ENCODE measurements around the gene SLCO3A1.
"Not testable (repeated sequence)": the region's sequence is repeated elsewhere in the genome, so short reads cannot be mapped to it uniquely, and the experiment has no call there.

SLCO3A1 gene

DNA sequence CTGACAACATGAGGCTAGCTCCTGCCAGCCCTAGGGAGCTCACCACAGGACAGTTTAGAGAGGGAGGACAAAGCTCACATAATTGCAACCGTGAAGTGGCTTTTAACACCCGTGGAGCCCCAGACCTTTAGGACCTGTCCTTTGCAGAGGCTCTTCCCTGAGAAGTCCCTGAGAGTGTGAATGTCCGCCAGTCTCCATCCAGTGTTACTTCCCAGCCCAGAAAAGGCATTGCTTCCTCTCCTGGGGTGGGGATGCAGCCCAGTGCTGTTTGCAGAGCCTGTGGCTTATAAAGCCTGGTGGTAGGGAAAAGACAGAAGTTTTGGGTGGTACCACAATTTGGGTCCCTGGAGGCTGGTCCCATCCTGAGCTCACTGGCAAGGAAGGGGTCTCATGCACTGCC is 182.0 kb downstream of the SLCO3A1 start:
- DNase-seq (ENCODE audit: low spot score) = no peak

DNA sequence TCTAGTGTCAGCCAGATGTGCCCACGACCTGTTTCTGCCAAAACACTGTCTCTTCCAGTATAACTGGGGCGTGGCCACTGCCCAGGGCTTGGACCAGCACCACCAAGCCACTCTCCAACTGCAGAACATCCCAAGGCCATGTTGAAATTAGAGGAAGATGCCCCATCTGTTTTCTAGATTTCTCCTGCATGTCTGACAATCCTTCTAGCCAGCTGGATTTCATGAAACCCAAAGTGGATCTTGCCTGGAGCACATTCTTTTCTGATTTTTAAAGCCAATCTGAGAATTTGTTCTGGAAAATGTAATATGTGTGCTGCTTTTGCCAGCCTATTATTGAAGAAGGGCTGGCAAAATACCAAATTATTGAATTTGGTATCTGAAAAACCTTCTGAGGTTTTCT is 182.5 kb downstream of the SLCO3A1 start:
- no peak for DNase-seq (ENCODE audit: low spot score)

DNA sequence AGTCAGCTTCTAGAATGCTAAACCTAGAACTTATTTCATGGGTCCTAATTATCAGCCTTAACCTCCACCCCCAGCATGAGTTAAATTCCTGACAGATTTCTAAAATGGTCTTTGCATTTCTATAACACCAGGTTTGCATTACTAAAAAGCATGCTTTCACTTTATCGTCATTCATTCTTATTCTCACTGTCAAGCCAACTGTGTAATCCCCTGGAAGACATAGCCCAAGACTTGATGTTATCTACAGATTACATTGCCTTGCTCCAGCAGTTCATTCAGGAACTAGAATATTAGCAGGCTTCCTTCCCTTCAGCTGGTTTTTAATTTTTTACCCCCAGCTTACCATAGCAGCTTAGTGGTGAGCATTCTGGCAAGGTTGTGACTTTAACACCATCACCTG is 184.0 kb downstream of the SLCO3A1 start:
- DNase-seq (ENCODE audit: low spot score) = no peak

DNA sequence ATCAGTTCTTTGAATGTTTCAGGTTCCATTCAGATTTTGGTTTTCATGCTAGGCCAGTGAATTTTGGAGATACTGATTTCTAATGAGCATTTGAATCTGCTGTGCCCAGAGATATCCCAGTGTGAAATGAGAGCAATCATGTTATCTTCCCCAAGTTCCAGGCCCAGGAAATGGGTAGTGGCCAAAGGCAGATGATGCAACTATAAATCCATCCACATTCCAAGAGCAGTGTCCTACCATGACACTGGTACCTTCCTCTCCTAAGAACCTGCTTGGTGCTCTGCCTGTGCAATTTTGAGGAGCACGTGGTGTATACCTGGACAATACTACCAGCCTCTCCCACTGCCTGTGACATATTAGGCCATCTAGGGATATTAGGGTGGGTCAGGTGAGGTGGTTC is 186.8 kb downstream of the SLCO3A1 start:
- DNase-seq (ENCODE audit: low spot score) = no peak

DNA sequence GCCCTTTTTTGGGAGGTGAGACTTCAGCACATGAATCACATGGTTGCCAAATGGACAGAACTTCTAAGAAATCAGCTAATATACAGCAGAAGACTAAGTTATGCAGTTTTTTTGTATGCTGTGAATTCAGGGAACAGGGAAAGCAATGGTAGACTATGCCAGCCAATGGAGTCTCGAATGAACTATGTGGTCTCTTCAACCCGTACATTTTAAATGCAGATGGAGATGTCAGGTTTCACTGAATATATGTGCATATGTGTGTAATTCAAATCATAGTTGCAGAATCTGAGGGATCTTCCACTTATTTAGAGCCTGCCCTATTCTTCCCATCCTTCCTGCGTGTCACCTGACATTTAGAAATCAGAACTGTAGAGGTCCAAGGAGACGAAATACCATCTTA is 187.9 kb downstream of the SLCO3A1 start:
- DNase-seq (ENCODE audit: low spot score) = no peak

DNA sequence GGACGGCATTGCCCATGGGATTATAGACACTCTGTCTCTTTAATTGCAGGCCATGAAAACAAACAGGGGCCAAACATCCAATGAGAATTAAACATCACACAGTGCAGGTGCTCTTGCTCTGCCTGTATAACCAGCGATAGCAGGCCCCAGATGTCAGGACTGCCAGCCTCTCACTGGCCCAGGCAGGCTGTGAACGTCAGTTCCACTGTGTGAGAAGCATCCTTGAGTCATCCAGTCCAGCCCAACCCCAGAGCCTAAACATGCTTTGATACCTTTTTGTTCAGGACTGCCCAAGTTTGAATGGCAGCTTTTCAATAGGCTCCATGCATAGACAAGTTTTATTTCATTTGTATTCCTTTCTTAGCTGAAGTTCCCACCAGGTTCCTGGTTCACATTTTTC is 189.8 kb downstream of the SLCO3A1 start:
- no peak for DNase-seq (ENCODE audit: low spot score)

DNA sequence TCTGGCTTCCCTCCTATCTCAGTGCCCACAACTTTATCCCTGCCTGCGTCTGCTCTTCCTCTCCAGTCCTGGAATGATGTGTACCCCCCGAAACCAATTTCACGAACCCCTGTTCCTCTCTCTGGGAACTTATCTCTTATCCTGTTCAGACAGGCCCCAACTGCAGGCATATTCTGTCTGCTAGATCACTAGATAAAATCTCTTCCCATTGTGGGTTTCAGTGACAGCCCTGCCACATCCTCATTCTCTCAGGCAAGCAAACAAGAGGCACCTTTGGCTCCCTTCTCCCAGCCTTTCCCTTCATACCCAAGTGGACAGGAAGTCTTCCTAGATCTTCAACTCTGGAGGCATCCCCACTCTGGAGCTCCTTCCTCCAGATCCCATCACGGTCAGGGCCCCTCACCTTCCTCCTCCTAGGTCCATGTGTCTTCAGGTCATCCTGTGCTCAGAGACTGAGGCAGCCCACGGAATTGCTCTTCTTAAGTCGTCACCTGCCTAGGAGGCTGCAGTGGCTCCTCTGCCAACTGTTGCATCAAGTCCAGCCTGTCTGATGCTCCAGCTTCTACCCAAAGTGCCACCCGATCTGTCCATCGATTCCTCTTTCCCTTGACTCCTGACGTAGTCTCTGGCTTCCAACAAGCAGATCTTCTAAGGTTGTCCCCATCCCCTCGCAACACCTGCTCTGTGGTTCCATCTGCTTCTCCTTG is 190.8 kb downstream of the SLCO3A1 start:
- no peak for DNase-seq (ENCODE audit: low spot score)

DNA sequence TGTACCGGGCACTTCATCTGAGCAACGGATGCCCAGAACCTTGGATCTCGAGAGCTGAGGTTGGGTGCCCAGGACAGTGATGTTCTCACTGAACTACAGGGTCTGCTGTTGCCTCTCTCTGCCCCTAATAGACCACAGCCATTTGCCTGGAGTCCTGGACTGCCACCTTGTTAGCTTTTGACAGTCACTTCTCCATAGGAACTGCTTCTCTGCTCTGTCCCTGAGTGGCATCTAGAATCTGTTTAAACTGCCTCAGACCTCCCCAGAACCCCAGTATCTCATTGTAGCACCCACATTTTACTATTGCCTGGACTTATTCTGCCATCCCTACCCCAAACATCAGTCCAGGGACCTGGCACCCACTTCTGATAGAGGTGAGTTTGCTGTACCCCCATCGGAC is 194.4 kb downstream of the SLCO3A1 start:
- DNase-seq (ENCODE audit: low spot score) = no peak

DNA sequence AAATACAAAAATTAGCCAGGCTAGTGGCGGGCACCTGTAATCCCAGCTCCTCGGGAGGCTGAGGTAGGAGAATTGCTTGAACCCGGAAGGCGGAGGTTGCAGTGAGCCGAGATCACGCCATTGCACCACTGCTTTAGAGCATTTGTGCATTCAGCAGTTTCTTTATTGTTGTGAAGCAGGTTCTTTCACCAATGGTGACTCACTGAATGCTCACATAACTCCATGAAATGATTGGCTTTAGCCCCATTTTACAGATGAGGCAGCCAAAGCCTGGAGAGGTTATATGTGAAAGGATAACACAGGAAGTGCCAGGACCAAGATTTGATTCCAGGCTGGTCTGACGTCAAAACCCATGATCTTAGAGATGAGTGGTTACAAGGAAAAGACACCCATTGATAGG is 195.2 kb downstream of the SLCO3A1 start:
- DNase-seq (ENCODE audit: low spot score) = no peak

DNA sequence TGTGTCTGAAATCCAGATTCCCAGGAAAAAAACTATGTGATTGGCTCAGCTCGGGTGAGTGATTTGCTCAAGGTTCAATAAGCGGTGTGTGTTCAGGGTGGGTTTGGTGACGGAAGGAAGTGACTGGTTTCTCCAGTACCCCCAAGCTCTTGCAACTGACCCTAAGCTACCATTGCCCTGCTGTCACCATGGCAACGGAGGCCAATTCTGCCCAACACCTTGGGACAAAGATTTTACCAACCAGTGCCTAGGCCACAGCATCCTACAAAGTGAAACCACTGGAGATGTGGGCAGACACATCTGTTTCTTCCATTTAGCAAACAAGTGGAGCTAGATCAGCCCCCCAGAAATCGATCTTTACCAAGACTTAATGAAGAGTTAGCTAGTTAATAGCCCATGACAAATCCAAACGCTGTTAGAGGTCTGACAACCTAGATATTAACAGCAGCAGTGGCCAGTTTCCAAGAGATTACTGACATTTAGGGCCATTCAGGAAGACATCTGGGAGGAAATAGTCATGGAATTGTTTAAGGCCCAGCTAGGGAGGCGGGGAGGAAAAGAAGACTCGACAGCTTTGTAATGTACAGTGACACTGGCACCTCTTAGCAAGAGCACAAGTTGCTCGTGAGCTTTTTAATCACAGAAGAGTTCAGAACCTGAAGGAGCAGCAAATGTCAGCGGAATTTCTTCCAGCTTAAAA is 195.9 kb downstream of the SLCO3A1 start:
- DNase-seq (ENCODE audit: low spot score) = no peak

DNA sequence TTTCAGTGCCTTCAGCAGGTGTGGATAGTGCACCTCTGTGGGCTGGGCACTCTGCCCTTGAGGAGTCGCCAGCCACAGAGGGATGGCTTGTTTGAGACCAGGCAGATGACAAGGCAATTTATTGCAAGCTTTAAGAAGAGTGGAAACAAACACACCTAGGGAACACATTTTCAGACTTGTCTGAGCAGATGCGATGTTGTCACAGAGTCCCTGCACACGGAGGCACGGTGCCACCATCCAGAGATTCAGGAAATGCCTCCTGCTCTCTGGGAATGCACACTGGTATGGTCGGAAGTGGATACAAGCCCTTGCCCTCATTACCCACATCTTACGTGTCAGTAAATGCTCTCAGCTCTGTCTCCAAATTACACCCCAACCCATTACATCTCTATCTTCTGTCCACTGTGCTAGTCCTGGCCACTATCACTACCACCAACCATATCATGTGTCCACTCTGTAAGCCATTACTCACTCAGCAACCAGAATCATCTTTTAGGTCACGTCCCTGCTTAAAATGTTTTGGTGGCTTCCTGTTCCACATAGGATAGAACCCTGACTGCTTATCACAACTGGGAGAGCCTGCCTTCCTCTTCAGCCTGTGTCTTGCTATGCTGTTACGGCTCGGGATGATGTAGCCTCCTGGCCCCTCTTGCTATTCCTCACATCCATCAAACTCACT is 196.9 kb downstream of the SLCO3A1 start:
- DNase-seq (ENCODE audit: low spot score) = no peak

DNA sequence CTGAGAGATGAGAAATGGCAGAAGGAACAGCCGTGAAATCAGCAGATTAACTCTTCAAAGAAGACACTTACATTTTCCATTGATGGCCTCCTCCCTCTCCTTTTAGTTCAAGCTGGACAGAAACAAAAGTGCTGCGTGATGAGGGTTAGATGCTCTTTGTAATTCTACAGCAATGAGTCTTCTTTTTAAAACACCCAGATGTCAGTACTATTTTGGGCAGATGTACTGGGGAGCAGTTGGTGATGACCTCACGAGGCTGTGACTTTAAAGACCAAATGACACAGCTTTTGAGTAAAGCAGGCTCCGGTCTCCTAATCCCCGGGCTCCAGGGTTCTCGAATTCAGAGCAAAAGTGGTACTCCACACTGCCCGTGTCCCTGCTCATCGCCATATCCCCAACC is 198.2 kb downstream of the SLCO3A1 start:
- DNase-seq (ENCODE audit: low spot score) = no peak

DNA sequence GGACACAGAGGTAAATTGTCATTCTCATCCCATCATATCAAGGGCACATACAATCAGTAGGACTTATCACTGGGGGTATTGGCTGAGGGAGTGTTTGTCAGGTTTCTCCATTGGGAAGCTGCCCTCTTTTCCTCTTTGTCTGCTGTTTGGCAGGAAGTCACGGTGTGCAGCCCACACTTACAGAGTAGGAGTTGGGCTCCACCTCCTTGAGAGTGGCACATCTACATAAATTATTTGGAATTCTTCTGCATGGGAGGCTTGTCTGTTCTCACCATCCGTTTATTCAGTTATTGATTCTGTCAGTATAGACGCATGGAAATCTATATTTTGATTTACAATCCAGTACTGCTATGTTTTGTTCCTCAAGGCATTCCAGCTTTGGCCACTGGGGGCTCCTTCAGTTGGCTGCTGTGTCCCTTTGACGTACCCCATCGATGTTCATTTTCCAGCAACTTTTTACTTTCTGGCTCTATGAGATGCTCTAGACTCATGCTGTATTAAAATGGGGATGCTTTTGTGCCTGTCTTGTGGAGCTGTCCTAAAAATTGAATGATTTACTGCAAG is 200.3 kb downstream of the SLCO3A1 start:
- no peak for DNase-seq (ENCODE audit: low spot score)

DNA sequence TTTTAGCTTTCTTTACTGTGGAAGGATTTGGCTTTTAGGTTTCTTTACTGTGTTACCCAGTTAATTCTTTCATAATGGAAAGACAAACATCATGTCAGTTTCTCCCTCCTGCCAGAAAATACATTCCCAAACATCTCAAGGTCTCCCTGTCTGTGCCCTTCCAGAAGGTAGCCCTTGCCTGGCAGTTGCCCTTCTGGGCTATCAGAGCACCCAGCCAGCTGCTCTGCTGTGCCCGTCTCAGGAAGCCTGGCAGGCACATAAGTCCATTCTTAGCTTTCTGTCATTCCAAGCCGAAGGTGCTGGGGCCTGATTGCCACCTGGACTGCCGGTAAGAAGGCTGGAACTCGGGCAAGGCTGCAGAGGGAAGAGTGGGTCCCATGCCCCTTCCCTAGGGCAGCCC is 203.4 kb downstream of the SLCO3A1 start:
- no peak for DNase-seq (ENCODE audit: low spot score)

DNA sequence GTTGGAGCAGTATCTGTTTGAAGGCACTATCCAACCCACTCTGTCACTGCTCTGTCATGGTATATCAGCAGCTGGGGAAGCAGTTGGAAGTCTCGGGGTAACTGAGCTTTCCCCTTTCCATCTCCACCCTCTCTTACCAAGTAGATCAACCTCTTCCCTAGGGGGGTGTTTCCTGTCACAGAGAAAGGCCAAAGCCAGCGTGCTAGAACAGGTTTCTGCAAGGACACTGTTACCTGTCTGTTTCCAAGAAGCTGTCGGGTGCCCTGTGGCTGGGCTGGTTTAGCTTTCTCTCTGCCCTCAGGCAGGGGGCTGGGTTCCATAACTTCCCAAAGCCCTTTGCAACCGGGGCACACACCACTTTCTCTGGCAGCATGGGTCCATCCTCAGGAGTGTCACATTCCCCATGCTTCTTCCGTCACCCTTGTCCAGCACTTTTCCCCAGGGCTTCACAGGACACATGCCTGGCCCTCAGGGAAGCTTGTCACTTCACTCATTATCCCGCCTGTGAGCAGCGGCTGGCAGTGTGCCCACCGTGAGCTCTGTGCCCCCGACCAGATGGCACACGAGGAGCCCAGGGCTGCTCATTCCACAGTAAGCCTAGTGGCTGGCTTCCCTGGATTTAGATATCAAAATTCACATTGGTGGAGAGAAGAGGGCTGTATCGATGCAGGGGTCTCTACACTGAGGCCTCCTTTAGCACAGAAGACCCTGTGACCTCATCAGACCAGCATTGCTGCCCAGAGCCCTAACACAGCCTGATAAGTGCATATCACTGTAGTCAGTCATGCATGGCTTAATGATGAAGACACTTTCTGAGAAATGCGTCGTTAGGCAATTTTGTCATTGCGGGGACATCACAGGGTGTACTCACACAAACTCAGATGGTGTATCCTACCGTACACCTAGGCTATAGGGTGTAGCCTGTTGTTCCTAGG is 205.8 kb downstream of the SLCO3A1 start:
- DNase-seq (ENCODE audit: low spot score) = no peak

DNA sequence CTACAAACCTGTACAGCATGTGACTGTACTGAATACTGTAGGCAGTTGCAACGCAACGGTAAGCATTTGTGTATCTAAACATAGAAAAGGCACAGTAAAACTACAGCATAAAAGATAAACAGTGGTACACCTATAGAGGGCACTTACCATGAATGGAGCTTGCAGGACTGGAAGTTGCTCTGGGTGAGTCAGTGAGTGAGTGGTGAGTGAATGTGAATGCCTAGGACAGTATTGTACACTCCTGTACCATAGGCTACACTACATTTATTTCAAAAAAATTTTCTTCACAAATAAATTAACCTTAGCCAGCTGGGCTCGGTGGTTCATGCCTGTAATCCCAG is 206.4 kb downstream of the SLCO3A1 start:
- not testable (repeated sequence) for DNase-seq (ENCODE audit: low spot score)

DNA sequence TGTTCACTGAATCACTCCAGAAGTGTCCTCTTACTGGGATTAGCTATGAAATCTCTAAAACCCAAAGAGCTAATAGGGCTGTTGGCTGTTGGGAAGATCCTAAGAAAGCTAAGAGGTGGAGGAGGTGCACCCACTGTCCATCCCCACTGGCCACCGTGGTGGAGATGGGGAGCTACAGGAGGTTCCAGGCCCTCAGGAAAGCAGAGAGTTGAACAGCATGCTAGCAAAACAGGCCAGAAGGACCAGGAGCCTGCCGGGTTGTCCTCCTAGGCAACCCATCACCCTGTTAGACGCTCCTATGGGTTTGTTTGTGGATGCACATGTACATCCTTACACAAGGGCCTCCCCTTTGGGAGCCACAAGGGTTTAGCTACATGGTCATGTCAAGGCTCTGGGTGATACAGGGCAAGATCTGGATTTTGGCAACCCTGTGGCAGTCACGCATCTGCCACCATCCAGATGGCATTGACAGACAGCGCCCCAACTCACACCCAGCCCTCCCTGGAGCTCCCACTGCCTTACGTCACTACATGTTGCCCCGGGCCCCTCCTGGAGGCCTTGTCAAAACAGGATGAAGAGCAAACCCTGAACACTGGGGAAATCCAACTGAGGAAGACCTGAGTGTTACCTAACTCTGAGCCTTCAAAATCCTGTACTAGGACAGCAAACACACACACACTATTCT is 208.1 kb downstream of the SLCO3A1 start:
- DNase-seq (ENCODE audit: low spot score) = no peak

DNA sequence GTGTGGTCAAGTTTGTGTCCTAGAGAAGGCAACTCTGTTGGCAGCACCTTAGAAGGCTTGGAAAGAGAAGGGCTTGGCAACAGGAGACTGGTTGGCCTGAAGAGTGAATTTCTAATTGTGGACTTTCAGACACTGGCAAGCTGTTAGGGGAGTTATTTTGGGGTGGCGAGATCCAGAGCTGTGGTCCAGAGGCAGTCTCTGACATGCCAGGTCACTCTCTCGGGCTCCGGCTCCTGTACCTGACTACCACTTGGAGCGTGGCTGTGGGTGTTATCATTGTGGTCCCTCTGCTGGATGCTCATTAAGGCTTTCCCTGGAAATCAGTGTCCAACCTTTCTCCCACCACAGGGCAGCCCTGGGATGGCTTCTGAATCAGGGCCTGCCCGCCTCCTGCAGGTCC is 209.0 kb downstream of the SLCO3A1 start:
- DNase-seq (ENCODE audit: low spot score) = no peak

DNA sequence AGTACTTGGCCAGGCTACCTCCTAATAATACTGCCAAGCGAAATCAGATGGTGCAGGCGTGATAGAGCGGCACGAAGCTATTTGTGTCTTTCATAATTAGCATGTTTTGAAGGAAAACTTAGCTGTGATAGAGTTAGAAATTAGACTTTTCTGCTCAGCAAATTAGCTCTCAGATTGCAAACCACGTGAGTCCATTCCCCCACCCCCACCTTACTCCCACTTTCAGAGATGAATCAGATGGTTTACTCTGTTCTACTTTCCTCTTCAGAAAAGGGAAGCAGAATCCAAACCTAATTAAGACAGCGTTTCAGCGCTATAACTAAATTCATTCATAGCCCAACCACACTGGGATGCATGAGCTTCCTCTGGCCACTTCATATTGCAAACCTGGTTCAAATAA is 214.6 kb downstream of the SLCO3A1 start:
- DNase-seq (ENCODE audit: low spot score) = no peak

DNA sequence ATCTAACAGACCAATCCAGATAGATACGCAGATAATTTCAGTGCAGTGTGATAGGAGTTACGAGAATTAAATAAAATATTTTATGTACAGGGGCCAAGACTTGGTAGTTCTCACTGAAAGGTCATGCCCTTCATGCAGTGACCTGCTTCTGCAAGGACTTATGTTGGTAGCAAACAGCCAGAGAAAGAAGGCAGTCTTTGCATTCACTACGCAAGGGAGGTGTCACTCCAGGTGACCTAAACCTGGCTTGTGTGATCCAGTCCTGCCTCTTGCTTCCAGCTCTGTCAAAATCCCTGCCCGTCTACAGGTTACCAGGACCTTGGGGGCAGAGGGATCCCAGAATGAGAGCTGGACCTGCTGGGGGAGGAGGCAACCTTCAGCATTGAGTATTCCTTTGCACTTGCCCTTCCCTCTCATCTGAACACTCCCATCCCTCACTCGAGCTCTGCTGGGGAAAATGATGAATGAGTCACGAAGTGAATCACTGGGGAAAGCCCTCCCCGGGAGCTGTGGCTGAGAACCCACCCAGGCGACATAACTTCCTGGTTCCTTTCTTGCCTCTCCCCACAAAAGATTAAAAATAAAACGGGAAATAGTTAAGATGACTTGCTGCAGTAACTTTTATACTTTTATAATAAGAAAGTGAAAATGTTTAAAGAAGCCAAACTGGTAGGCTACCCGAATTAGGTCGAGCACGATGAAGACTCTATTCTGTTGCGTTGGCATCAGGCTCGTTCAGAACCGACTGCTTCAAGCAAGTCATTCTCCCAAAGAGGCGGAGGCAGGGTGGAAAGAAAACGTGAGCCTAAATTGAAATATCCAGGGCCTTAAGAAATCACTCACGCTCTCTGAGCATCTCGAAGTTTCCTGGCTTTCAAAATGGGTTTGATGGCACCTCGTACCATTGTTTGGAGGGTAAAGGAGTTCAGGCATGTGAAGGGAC is 216.1 kb downstream of the SLCO3A1 start:
- DNase-seq (ENCODE audit: low spot score) = peak; percentile 27
